Measurements from ENCODE around the gene RBFOX1.

DNA sequence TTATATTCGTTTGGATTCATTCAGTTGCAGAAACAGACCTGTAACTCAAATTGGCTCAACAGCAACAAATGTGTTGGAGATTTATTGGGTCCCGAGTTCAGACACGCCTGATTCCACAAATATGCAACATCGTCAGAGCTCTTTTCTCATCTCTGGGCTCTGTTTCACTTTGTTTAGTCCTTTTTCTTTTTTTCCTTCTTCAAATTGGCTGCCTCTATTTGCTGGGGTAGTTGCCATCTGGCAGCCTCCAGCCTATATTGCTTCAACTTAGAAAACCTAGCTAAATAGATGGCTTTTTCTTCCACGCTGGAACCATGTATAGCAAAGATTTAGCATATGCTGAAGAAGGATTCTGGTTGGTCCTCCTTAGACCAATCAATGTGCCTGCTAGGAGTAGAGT lies 398.5 kb downstream of the RBFOX1 start:
- TF ChIP-seq, protein P1, sequence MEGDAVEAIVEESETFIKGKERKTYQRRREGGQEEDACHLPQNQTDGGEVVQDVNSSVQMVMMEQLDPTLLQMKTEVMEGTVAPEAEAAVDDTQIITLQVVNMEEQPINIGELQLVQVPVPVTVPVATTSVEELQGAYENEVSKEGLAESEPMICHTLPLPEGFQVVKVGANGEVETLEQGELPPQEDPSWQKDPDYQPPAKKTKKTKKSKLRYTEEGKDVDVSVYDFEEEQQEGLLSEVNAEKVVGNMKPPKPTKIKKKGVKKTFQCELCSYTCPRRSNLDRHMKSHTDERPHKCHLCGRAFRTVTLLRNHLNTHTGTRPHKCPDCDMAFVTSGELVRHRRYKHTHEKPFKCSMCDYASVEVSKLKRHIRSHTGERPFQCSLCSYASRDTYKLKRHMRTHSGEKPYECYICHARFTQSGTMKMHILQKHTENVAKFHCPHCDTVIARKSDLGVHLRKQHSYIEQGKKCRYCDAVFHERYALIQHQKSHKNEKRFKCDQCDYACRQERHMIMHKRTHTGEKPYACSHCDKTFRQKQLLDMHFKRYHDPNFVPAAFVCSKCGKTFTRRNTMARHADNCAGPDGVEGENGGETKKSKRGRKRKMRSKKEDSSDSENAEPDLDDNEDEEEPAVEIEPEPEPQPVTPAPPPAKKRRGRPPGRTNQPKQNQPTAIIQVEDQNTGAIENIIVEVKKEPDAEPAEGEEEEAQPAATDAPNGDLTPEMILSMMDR (IDR thresholded peaks at IDR 0.05), result no peak
- TF ChIP-seq EP300 (IDR thresholded peaks at IDR 0.05) (no peak), POLR2A (IDR thresholded peaks at IDR 0.05) (no peak)
